Kidney tubule cell (primary cell): Measurements from ENCODE around the gene CSNK1G2.

Source experiments
- DNase-seq: peaks from one replicate; pipeline ENCODE4 v3.0.0-alpha.2; 2018; ENCODE audit warnings: low spot score

The CSNK1G2 gene

DNA sequence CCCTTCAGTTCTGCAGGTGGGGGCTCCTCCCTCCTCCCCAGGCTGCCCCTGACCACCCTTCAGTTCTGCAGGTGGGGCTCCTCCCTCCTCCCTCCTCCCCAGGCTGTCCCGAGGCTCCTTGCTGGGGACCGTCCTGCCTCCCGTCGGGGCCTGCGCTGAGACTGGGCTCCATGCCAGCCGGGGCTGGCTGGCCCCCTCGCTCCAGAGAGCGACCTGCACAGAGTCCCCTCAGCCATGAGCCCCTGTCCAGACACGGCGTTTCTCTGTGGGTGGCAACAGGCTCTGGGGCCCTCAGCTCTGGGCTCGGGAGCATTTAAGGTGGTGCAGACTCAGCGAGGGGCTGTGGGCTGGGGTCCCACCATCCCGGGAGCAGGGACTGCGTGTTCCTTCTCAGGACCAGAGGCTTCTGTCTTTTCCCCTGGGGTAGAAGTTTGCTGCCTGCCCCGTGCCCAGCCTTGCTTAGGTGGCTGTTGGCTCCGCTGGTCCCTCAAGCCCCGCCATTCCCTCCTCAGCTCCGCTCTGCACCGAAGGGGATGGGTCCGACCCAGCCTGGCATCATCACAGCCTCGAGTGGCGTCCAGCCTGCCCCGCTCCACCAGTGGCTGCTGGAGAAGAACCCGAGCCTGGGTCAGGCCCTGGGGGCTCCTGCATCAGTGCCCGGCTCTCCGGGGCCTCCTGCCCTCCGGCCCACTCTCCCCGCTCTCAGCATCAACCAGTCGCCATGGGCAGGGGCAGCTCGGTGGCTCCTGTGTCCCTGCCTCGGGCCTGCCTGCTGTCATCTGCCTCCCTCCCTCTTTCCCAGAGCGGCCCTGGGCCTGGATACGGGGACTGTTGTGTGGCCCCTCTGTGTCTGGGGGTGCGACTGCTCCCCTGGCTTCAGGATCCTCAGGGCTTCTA is 27.6 kb downstream of the CSNK1G2 start:
- DNase-seq, result no peak

- DNase-seq, result no peak
Measured at GRCh38 chr19:1969176-1970002, 28.4 kb downstream of the CSNK1G2 start.

- no peak for DNase-seq
Measured at GRCh38 chr19:1970003-1970805, 29.2 kb downstream of the CSNK1G2 start.

GRCh38 chr19:1970806-1971502 is 30.0 kb downstream of the CSNK1G2 start:
- no peak for DNase-seq

GRCh38 chr19:1974381-1975161 is 33.6 kb downstream of the CSNK1G2 start:
- no peak for DNase-seq

- DNase-seq, result no peak
Measured at GRCh38 chr19:1975162-1975480, 34.1 kb downstream of the CSNK1G2 start.

- DNase-seq, result no peak
Measured at GRCh38 chr19:1977120-1977519, 36.1 kb downstream of the CSNK1G2 start.

- DNase-seq, result no peak
Measured at GRCh38 chr19:1978346-1978894, 37.4 kb downstream of the CSNK1G2 start.

DNA sequence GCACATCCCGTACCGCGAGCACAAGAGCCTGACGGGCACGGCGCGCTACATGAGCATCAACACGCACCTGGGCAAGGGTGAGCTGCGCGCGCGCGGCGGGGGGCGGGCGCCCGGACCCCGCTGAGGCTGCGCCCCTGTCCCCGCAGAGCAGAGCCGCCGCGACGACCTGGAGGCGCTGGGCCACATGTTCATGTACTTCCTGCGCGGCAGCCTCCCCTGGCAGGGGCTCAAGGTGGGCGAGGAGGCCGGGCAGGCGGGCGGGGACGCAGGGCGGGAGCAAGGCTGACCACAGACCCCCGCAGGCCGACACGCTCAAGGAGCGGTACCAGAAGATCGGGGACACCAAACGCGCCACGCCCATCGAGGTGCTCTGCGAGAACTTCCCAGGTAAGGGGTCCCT is 38.0 kb downstream of the CSNK1G2 start:
- no peak for DNase-seq

- DNase-seq, result no peak
Measured at GRCh38 chr19:1979642-1980041, 38.7 kb downstream of the CSNK1G2 start.

GRCh38 chr19:1980091-1980808 is 39.3 kb downstream of the CSNK1G2 start:
- DNase-seq, result no peak

GRCh38 chr19:1980809-1981181 is 39.8 kb downstream of the CSNK1G2 start:
- no peak for DNase-seq

DNA sequence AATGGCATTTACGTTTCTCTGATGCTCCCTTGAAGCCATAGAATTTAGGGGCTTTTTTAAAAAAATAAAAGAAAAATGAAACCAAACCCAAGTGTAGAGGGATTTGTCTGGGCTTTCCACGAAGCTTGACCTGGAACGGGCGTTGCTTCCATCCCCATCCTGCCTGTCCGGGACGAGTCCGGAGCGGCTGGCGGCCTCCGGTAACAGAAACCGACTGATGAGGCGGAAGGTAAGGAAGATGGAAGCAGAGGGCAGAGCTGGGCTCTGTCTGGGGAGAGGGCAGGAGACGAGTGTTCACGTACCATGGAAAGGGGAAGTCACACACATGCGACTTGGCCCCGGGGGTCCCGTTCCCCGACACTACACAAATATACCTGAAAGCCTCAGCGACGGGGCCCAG is 40.3 kb downstream of the CSNK1G2 start:
- no peak for DNase-seq

GRCh38 chr19:1984357-1984756 is 43.4 kb downstream of the CSNK1G2 start:
- no peak for DNase-seq

- no peak for DNase-seq
Measured at GRCh38 chr19:1985588-1986356, 44.8 kb downstream of the CSNK1G2 start.

GRCh38 chr19:1986357-1987162 is 45.6 kb downstream of the CSNK1G2 start:
- DNase-seq, result no peak

GRCh38 chr19:1987197-1988187 is 46.5 kb downstream of the CSNK1G2 start:
- DNase-seq, result no peak
